Measurements from ENCODE around the gene ZC3H7A.

The ZC3H7A gene

GRCh38 chr16:11784038-11784369, 13.1 kb downstream of the ZC3H7A start:
- DNase-seq (ENCODE audit: low read depth), result no peak
- TF ChIP-seq CTCF (IDR thresholded peaks at IDR 0.05; ENCODE audit: insufficient read depth, low read depth, low read length, missing control alignments), result no peak
- no peak overlapping the region for H3K4me3 ChIP-seq (ENCODE audit: low read length)

GRCh38 chr16:11783319-11784037, 13.6 kb downstream of the ZC3H7A start:
- TF ChIP-seq CTCF (IDR thresholded peaks at IDR 0.05; ENCODE audit: insufficient read depth, low read depth, low read length, missing control alignments), result no peak
- H3K4me3 ChIP-seq (ENCODE audit: low read length), result no peak overlapping the region
- DNase-seq (ENCODE audit: low read depth), result peak; percentile 41

- no peak for TF ChIP-seq CTCF (IDR thresholded peaks at IDR 0.05; ENCODE audit: insufficient read depth, low read depth, low read length, missing control alignments)
- peak; percentile 92 for DNase-seq (ENCODE audit: low read depth)
- no peak overlapping the region for H3K4me3 ChIP-seq (ENCODE audit: low read length)
Measured at GRCh38 chr16:11781773-11782172, 15.3 kb downstream of the ZC3H7A start.

GRCh38 chr16:11780991-11781680, 15.9 kb downstream of the ZC3H7A start:
- TF ChIP-seq CTCF (IDR thresholded peaks at IDR 0.05; ENCODE audit: insufficient read depth, low read depth, low read length, missing control alignments), result no peak
- H3K4me3 ChIP-seq (ENCODE audit: low read length), result no peak overlapping the region
- no peak for DNase-seq (ENCODE audit: low read depth)

- no peak for TF ChIP-seq CTCF (IDR thresholded peaks at IDR 0.05; ENCODE audit: insufficient read depth, low read depth, low read length, missing control alignments)
- DNase-seq (ENCODE audit: low read depth), result no peak
- H3K4me3 ChIP-seq (ENCODE audit: low read length), result no peak overlapping the region
Measured at GRCh38 chr16:11779074-11779473, 18.0 kb downstream of the ZC3H7A start.

GRCh38 chr16:11774065-11774626, 22.9 kb downstream of the ZC3H7A start:
- no peak for DNase-seq (ENCODE audit: low read depth)
- no peak overlapping the region for H3K4me3 ChIP-seq (ENCODE audit: low read length)
- no peak for TF ChIP-seq CTCF (IDR thresholded peaks at IDR 0.05; ENCODE audit: insufficient read depth, low read depth, low read length, missing control alignments)
